ENCODE results near the gene DIP2A.
"Not testable (repeated sequence)": the region's sequence is repeated elsewhere in the genome, so short reads cannot be mapped to it uniquely, and the experiment has no call there.

The DIP2A gene

DNA sequence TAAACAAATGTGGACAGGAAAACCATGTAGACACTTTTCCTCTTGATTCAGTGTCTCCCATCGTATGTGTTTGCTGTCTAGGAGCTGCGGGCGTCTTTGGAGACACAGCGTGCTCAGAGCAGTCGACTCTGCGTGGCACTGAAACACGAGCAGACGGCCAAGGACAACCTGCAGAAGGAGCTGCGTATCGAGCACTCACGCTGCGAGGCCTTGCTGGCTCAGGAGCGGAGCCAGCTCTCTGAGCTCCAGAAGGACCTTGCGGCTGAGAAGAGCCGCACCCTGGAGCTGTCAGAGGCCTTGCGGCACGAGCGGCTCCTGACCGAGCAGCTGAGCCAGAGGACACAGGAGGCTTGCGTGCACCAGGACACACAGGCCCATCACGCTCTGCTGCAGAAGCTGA, 27.2 kb upstream of the DIP2A start:
- no peak overlapping the region for H3K4me3 ChIP-seq (ENCODE audit: low read length)
- TF ChIP-seq, protein P1, sequence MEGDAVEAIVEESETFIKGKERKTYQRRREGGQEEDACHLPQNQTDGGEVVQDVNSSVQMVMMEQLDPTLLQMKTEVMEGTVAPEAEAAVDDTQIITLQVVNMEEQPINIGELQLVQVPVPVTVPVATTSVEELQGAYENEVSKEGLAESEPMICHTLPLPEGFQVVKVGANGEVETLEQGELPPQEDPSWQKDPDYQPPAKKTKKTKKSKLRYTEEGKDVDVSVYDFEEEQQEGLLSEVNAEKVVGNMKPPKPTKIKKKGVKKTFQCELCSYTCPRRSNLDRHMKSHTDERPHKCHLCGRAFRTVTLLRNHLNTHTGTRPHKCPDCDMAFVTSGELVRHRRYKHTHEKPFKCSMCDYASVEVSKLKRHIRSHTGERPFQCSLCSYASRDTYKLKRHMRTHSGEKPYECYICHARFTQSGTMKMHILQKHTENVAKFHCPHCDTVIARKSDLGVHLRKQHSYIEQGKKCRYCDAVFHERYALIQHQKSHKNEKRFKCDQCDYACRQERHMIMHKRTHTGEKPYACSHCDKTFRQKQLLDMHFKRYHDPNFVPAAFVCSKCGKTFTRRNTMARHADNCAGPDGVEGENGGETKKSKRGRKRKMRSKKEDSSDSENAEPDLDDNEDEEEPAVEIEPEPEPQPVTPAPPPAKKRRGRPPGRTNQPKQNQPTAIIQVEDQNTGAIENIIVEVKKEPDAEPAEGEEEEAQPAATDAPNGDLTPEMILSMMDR (conservative IDR thresholded peaks at IDR 0.05; ENCODE audit: low read depth, low read length): no peak
- no peak for DNase-seq (ENCODE audit: low read depth)

DNA sequence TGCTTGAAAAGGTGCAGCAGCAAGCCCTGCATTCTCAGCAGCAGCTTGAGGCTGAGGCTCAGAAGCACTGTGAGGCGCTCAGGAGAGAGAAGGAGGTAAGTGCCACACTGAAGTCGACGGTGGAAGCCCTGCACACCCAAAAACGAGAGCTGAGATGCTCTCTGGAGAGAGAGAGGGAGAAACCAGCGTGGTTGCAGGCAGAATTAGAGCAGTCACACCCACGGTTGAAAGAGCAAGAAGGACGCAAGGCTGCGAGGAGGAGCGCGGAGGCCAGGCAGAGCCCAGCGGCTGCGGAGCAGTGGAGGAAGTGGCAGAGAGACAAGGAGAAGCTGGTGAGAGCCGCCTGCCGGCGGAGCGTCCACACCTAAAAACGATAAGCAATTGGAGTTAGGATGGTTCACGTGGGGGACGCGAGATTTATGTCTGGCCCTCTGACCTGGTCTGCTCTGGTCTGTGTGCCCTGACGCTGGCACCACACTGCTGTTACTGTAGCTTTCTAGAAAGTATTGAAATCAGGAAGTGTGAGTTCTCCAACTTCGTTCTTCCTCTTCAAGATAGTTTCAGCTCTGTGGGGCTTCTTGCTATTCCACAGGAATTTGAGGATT, 26.7 kb upstream of the DIP2A start:
- DNase-seq (ENCODE audit: low read depth): no peak
- TF ChIP-seq, protein P1 (conservative IDR thresholded peaks at IDR 0.05; ENCODE audit: low read depth, low read length): no peak
- H3K4me3 ChIP-seq (ENCODE audit: low read length): no peak overlapping the region

DNA sequence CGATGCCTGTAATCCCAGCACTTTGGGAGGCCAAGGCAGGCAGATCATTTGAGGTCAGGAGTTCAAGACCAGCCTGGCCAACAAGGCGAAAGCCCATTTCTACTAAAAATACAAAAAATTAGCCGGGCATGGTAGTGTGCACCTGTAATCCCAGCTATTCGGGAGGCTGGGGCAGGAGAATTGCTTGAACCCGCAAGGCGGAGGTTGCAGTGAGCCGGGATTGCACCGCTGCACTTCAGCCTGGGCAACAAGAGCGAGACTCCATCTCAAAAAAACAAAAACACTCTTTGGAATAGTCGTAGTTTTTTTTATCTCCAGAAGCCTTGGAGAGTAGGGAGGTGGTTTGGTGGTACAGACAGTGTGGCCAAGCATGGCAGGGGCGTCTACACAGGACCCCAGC, 25.6 kb upstream of the DIP2A start:
- H3K4me3 ChIP-seq (ENCODE audit: low read length); DNase-seq (ENCODE audit: low read depth): not testable (repeated sequence)

DNA sequence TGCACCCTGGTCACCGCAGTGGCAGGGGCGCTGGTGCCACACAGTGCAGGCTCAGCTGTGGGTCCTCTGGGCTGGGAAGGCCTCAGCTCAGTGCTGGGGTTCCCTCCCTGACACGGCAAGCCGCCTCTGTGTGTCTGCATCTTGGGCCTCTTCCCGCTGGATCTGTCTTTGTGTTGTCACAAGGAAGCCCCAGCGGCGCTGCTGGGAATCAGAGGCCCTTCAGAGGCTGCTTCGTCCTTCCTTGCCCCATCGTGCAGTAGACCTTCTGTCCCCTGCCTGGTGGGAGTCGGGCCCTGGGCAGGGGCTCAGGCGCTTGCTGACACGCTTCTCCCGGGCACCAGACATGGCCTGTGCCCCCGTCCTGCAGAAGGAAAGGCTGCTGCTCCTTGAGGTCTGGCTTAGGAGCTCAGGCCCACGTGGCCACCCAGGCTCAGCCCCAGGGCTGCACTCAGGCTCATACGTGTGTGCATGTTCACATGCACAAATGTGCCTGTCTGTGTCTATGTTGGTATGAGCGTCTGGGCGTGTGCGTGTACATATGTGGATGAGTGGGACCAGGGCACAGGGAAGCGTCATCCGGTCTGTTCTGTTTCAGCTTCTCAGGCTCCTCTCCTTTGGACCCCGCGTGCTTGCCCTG, 24.3 kb upstream of the DIP2A start:
- TF ChIP-seq, protein P1 (conservative IDR thresholded peaks at IDR 0.05; ENCODE audit: low read depth, low read length): no peak
- no peak for DNase-seq (ENCODE audit: low read depth)
- no peak overlapping the region for H3K4me3 ChIP-seq (ENCODE audit: low read length)

DNA sequence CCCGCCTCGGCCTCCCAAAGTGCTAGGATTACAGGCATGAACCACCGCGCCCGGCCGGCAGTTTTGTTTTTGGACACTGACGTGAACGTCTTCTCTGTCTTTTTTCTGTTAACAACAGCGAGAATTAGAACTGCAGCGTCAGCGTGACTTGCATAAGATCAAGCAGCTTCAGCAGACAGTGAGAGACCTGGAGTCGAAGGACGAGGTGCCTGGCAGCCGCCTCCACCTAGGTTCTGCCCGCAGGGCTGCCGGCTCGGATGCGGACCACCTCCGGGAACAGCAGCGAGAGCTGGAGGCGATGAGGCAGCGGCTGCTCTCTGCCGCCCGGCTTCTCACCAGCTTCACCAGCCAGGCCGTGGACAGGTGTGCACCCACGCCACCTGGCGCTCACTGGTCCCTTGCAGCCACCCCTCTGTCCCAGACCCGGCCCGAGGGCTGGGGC, 22.9 kb upstream of the DIP2A start:
- TF ChIP-seq, protein P1 (conservative IDR thresholded peaks at IDR 0.05; ENCODE audit: low read depth, low read length): no peak
- no peak overlapping the region for H3K4me3 ChIP-seq (ENCODE audit: low read length)
- DNase-seq (ENCODE audit: low read depth): no peak

DNA sequence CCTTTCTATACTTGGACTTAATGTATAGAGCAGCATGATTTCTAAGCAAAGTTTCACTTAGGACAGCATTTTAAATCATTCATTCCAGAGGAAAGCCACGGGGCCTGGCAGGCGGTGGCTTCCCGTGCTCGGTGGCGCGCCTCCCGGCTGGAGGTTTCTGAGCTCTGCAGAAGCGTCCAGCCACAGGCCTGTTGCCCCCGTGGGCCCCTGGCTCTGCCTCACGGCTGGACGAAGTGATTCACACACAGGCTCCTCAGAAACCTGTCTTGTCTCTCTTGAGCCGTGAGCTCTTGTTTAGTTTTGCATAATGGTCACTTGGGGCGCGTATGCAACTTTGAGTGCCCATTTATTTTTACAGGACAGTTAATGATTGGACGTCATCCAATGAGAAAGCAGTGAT, 22.1 kb upstream of the DIP2A start:
- TF ChIP-seq, protein P1 (conservative IDR thresholded peaks at IDR 0.05; ENCODE audit: low read depth, low read length): no peak
- H3K4me3 ChIP-seq (ENCODE audit: low read length): no peak overlapping the region
- DNase-seq (ENCODE audit: low read depth): no peak

DNA sequence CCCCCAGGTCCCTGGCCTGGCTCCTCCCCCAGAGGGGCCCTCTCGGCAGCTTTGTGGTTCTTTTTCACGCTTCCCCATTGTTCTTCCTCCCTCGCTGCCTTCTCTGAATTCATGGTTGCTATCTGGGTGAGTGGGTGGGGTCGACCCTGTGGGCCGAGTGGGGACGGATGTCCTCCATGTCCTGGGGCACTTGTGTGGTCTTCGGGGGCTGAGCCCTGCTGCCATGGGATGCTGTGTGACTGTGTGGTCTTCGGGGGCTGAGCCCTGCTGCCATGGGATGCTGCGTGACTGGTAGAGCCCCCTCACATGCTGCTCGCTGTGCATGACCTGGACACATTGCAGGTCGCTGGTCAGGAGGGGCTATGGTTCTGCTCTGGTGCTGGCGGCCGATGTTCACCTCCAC, 21.6 kb upstream of the DIP2A start:
- no peak for DNase-seq (ENCODE audit: low read depth)
- TF ChIP-seq, protein P1 (conservative IDR thresholded peaks at IDR 0.05; ENCODE audit: low read depth, low read length): no peak
- H3K4me3 ChIP-seq (ENCODE audit: low read length): no peak overlapping the region

Measured in retinal pigment epithelial cell (primary cell).